HG02623 (cell line): Measurements from ENCODE around the gene SVOP.
"Not testable (repeated sequence)": the region's sequence is repeated elsewhere in the genome, so short reads cannot be mapped to it uniquely, and the experiment has no call there.

ENCODE experiments used
- ATAC-seq: cut with Tn5 transposase; IDR thresholded peaks from one replicate; pipeline ENCODE4 v1.9.1; 2021; ENCODE audit warnings: moderate library complexity; ENCODE audit not compliant: unreplicated experiment

The SVOP gene

DNA sequence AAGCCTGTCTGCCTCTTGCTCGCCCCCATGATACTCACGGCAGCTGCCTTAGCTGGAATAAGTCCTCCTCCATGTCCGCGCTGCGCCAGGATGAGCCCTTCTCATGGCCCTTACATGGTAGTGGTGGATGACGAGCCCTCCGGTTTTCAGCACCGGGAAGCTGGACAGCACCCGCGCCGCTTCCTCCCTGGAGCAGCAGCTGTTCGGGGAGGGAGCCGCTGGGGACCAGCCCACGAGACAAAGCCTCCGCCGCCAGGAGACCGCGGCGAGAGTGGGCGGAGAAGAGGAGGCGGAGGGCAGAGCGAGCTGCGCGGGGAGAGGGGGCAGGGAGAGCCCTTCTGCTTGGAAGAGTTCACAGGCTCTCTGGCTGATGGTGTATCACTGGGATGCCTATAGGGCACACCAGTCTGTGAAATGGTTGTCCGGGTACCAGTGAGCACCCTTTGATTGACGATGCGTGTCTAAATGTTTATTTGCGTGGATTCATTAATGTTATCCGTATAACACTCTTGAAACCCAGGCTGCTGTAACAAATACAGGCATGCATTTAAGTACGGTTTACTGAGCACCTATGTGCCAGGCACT, at the start of gene SVOP:
Gene SVOP, minus strand, starts transcription at position 273 of the 585 bp plus-strand sequence. Its CDS starts 200 bp downstream, at position 73.
- ATAC-seq = no peak

- no peak for ATAC-seq
Measured at GRCh38 chr12:109069307-109070271, 48.7 kb upstream of the SVOP start.

- ATAC-seq = no peak
Measured at GRCh38 chr12:109065853-109066193, 45.0 kb upstream of the SVOP start.

GRCh38 chr12:109065154-109065852, 44.4 kb upstream of the SVOP start:
- ATAC-seq = no peak

DNA sequence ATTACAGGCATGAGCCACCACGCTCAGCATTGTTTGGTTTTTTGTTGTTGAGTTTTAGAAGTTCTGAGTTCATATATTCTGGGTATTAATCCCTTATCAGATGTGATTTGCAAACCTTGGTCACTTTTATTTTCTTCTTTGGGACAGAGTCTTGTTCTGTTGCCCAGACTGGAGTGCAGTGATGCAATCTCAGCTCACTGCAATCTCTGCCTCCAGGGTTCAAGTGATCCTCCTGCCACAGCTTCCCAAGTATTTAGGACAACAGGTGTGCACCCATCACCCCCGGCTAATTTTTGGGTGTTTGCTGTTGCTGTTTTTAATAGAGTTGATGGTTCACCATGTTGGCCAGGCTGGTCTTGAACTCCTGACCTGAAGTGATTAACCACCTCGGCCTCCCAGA, 43.3 kb upstream of the SVOP start:
- no peak for ATAC-seq

DNA sequence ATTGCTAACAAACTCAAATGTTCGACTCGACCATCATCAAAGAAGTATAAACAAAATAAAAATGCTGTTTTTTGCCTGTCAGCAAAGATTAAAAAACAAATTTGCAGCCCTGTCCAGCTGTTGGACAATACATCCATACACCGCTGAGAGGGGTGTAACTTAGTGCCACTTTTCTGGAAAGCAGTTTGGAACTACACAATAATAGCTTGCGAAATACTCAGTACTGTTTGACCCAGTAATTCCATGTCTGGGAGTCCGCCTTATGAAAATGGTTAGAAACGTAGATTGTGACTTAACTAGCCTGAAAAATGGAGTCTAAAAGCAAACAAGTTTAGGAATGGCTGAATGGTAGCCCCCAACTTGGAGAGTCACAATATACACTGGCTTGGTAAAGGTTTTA, 37.9 kb upstream of the SVOP start:
- ATAC-seq = no peak

DNA sequence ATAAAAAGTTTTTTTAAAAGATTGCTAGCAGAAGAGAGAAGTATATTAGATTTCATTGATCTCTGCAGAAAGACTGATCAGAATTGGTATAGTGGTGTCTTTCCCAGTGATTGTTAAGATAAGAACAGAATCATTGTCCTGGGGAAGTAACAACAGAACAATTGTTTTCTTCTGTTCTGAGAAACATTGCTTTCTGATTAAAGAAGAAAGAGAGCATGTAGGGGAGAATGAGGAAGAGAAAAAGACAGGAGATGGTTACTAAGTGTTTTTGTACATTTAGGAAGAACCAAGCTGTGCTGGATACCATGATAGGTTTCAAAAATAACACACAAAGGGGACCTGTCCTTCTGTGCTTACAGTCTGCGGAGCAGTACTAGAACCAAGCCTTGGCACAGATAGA, 36.5 kb upstream of the SVOP start:
- no peak for ATAC-seq

DNA sequence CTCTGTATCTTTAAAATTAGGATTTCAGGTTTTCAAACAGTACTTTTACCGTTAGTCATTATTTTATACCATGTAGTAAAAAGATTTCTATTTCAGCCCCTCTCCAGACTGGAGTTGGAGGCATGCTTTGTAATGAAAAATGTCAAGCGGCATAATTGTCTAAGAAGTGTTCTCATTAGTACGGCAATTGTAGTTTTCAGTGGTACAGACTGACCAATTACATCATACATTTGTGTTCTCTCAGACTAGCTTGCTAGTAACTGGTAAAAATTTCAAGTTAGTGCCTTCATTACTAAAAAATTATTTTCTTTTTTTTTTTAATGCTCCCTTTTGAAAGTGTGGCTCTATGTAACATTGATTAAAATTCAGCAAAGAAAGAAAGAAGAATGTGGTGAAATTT, 36.0 kb upstream of the SVOP start:
- no peak for ATAC-seq

- ATAC-seq = no peak
Measured at GRCh38 chr12:109054520-109054919, 33.7 kb upstream of the SVOP start.

DNA sequence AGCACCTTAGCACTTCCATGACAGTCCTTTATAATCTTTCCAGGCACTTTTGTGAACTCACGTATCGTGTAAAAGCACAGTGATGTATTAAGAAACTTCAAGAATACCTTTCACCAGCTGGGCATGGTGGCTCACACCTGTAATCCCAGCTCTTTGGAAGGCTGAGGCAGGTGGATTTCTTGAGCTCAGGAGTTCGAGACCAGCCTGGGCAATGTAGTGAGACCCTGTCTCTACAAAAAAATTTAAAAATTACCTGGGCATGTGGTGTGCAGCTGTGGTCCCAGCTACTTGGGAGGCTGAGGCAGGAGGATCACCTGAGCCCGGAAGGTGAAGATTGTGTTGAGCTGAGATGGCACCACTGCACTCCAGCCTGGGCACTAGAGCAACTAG, 33.3 kb upstream of the SVOP start:
- peak; percentile 6 for ATAC-seq

DNA sequence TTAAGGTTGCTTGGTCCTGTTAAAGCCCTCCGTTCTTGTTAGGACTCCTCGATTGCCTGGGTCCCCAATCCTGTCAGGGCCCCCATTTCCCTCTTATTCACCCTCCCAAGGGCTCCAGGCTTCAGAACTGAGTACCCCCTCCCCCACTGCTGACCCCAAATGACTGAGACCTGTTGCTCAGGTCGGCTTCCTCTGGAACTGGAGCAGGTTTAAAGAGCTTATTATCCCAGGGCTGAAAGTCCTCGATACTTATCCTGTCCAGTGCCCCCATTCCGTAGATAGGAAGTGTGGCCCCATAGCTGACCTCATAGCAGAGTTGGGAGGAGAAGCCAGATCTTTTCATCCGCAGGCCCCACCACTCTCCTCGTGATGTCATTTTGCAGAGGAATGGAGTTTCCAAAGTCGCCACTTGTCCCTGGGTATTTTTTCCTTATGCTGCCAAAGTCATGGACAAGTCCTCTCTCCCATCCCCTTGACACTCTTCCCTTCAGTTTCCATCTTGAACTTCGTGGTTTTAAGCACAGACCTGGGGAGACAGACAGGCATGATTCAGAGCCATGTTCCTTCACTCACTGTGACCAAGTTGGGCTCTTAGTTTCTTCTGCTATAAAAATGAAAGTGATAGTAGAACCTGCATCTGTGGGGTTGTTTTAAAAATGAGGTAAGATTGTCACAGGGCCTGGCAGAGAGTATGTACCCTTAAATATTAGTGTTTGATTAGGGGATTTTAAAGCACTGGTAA, 32.7 kb upstream of the SVOP start:
- peak; percentile 43 for ATAC-seq

DNA sequence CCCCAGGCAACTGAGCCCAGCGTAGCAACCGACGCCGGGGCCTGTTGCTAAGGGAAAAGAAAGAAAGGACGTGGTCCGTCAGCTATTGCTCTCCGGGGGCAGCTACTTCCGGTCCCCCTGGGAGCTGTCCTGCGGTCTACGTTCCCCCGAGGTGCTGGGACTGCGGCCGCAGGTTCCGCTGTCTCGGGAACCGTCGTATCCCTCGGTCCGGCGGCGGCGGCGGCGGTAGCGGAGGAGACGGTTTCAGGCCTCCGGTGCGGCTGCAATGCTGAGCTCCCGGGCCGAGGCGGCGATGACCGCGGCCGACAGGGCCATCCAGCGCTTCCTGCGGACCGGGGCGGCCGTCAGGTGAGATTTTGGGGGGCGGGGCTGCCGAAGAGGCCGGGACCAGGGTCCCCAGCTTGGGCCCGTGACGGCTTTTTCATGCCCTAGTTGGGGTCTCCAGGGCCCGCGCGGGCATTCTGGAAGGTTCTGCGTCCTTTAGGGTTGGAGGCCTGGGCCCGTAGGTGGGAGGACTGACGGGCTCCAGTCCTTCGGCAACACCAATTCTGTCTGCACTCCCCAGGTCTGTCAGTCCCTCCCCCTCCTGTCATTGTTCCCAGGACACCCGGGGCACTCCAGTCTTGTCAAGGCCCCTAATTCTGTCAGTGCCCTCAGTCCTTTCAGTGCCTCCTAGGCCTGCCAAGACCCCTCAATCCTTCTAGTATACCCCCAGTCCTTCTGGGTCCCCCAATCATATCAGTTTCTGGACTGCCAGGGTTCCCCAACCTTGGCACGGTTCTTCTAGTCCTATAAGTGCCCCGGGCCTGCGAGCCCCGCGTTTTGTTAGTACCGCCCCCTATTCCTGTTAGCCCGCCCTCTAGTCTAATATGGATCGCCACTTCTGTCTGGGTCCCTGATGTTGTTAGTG, 31.8 kb upstream of the SVOP start, which contains the start of gene USP30:
Gene USP30, plus strand, starts transcription at position 163 of the 910 bp plus-strand sequence. Its CDS starts 103 bp downstream, at position 266.
- peak; percentile 68 for ATAC-seq

- ATAC-seq = no peak
Measured at GRCh38 chr12:109052097-109052413, 31.2 kb upstream of the SVOP start.

DNA sequence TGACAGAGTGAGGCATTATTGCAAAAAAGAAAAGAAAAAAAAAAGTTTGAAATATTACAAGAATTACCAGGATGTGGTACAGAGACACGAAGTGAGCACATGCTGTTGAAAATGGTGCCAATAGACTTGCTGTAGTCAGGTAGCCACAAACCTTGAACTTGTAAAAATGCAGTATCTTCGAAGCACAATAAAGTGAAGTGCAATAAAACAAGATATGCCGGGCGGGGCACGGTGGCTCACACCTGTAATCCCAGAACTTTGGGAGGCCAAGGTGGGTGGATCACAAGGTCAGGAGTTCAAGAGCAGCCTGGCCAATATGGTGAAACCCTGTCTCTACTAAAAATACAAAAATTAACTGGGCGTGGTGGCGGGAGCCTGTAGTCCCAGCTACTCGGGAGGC, 28.9 kb upstream of the SVOP start:
- ATAC-seq = not testable (repeated sequence)

- ATAC-seq = not testable (repeated sequence)
Measured at GRCh38 chr12:109048706-109049105, 27.8 kb upstream of the SVOP start.

DNA sequence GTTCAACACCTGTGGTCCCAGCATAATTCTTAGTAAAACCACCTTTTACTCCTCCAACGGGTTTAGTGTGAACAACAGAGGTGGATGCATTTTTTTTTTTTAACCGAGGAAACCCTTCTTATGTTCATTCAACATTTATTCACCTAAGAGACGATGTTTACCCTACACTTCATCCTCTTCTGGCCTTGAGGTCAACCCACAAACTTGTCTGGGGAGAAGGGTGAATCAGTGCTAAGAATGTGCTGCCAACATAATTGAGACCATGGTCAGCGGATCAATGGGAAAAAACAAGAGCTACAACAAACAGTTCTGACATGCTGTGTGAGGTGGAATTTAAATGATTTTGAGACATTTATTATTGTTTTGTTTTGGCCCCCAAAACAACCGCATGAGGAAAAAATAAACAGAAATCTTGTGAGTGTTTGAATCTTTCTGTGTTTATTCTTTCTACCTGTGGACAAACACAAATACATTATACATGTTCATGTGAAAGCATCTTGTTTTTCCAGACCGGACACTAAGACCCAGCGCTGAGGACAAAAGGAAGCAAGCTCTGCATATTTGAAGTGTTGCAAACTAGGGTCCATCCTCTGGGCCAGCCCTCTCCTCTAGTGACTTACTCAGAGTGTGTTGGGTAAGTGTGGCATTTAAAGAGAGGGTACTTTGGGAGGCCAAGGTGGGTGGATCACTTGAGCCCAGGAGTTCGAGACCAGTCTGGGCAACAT, 26.4 kb upstream of the SVOP start:
- ATAC-seq = no peak

DNA sequence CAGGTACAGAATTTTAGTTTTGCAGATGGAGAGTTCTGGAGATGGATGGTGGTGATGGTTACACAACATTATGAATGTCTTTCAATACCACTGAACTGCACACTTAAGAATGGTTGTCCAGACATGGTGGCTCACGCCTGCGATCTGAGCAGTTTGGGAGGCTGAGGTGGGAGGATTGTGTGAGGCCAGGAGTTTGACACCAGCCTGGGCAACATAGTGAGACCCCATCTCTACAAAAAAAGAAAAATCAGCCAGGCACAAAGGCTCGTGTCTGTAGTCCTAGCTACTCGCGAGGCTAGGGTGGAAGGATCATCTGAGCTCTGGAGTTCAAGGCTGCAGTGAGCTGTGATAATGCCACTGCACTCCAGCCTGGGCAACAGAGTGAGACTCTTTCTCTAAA, 23.4 kb upstream of the SVOP start:
- ATAC-seq = no peak

DNA sequence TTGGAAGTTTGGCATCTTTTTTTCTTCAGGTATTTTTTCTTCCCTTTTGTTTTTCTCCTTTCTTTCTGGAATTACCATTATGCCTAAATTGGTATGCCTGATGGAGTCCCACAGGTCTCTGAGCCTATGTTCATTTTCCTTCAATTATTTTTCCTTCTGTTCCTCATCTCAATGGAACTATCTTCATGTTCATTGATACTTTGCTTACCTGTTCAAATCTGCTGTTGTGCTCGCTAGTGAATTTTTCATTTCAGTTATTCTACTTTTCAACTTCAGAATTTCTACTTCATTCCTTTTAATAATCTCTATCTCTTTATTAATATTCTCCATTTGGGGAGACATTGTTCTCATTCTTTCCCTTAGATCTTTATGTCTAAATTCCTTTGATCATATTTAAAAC, 16.1 kb upstream of the SVOP start:
- no peak for ATAC-seq
